GM10847 (cell line): ENCODE data around the gene CALM1.

ENCODE experiments used
- POLR2A ChIP-seq: IDR thresholded peaks from 2 replicates; pipeline ENCODE4 v1.6.1; 2011; ENCODE audit not compliant: insufficient read length; ENCODE audit errors: extremely low read depth

The CALM1 gene

GRCh38 chr14:90456551-90456950, 59.7 kb downstream of the CALM1 start:
- no peak for TF ChIP-seq POLR2A

- no peak for TF ChIP-seq POLR2A
These were observed 60.4 kb downstream of the CALM1 start for GRCh38 chr14:90457186-90457585.
